HL-60 (cell line): Measurements from ENCODE around the gene TBCD.

Experiments
- DNase-seq, 2 experiments: peaks; one replicate each; pipeline ENCODE4 v3.0.0-alpha.2; 2010 to 2020; ENCODE audit warnings: low read depth in 1 of 2, low spot score in 1 of 2
- H3K27ac ChIP-seq: fragments of 250-450 bp; sonication (Bioruptor Pico); replicated peaks from 2 replicates; pipeline ENCODE4 v1.5.1; 2020; ENCODE audit warnings: mild to moderate bottlenecking, moderate library complexity
- H3K27me3 ChIP-seq: fragments of 250-450 bp; sonication (Bioruptor Pico); 2 replicates; pipeline ENCODE4 v1.5.1; 2021; ENCODE audit warnings: mild to moderate bottlenecking, moderate library complexity; ENCODE audit not compliant: insufficient read depth, poor library complexity, severe bottlenecking
- H3K4me3 ChIP-seq: replicated peaks from 2 replicates; pipeline ENCODE4 v1.5.1; 2011; ENCODE audit warnings: mild to moderate bottlenecking, control low read depth, low read length; ENCODE audit not compliant: insufficient read depth
- GABPA ChIP-seq: IDR thresholded peaks from 2 replicates; pipeline ENCODE4 v1.6.1; 2012; ENCODE audit warnings: low read depth
- POLR2AphosphoS5 ChIP-seq: IDR thresholded peaks from 2 replicates; pipeline ENCODE4 v1.6.1; 2012; ENCODE audit warnings: low read depth
- REST ChIP-seq: IDR thresholded peaks from 2 replicates; pipeline ENCODE4 v1.6.1; 2012; ENCODE audit warnings: low read depth; ENCODE audit not compliant: insufficient replicate concordance

The TBCD gene

GRCh38 chr17:82993005-82993404 is 241.1 kb downstream of the TBCD start:
- Histone ChIP-seq H3K27ac (no peak overlapping the region), H3K27me3 (no peaks in the 10 kb centered on the region), H3K4me3 (no peak overlapping the region)
- TF ChIP-seq GABPA (no peak), REST (no peak), POLR2AphosphoS5 (no peak)
- no peak for DNase-seq
